ENCODE measurements around the gene TARM1.

The TARM1 gene

GRCh38 chr19:54094426-54095000 lies 13.3 kb upstream of the TARM1 start:
- Histone ChIP-seq H2AFZ (ENCODE audit: low read length) (no peak overlapping the region), H3K4me3 (ENCODE audit: low read length) (no peak overlapping the region), H3K27ac (ENCODE audit: low read length) (no peak overlapping the region), H3K27me3 (replicated peaks; ENCODE audit: insufficient read depth, low read length) (peaks cover 21% of the 10 kb centered on the region), H3F3A (ENCODE audit: insufficient read depth, low read length) (no peaks in the 10 kb centered on the region), H3K4me2 (ENCODE audit: low read depth, low read length) (no peak overlapping the region), H4K20me1 (ENCODE audit: insufficient read depth, low read length) (no peaks in the 10 kb centered on the region), H3K9me3 (replicated peaks; ENCODE audit: insufficient read depth, low read length) (no peaks in the 10 kb centered on the region), H3K36me3 (replicated peaks; ENCODE audit: insufficient read depth, low read length) (no peaks in the 10 kb centered on the region), H3K79me2 (ENCODE audit: low read length) (no peaks in the 10 kb centered on the region), H3K4me1 (ENCODE audit: low read length) (no peaks in the 10 kb centered on the region), H3K9ac (ENCODE audit: low read length) (no peak overlapping the region), H3K9me2 (replicated peaks; ENCODE audit: insufficient read depth, low read length) (no peaks in the 10 kb centered on the region)
- DNase-seq, result no peak
- TF ChIP-seq, protein P1, sequence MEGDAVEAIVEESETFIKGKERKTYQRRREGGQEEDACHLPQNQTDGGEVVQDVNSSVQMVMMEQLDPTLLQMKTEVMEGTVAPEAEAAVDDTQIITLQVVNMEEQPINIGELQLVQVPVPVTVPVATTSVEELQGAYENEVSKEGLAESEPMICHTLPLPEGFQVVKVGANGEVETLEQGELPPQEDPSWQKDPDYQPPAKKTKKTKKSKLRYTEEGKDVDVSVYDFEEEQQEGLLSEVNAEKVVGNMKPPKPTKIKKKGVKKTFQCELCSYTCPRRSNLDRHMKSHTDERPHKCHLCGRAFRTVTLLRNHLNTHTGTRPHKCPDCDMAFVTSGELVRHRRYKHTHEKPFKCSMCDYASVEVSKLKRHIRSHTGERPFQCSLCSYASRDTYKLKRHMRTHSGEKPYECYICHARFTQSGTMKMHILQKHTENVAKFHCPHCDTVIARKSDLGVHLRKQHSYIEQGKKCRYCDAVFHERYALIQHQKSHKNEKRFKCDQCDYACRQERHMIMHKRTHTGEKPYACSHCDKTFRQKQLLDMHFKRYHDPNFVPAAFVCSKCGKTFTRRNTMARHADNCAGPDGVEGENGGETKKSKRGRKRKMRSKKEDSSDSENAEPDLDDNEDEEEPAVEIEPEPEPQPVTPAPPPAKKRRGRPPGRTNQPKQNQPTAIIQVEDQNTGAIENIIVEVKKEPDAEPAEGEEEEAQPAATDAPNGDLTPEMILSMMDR (IDR thresholded peaks at IDR 0.05; ENCODE audit: low read length), result no peak
- no peak for TF ChIP-seq EZH2phosphoT487 (IDR thresholded peaks at IDR 0.05; ENCODE audit: low read length)
- no peak for TF ChIP-seq EZH2 (optimal IDR thresholded peaks at IDR 0.05; ENCODE audit: low read depth, low read length)

DNA sequence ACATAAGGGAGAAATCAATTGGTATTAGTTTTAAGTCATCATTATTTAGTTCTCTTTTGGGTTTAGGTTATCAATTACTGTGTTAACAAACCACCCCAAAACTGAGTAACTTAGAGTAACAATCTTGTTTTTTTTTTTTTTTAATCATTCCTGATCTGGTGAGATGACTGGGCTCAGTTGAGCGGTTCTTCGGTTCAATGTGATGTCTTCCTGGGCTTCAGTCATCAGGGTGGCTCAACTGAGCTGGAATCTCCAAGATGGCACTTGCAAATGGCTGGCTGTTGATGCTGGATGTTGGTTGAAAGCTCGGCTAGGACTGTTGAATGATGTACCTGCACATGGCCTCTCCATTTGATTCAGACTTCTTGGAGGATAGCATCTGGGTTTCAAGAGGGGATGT lies 3.2 kb upstream of the TARM1 start:
- no peak overlapping the region for H3K9ac ChIP-seq (ENCODE audit: low read length)
- no peaks in the 10 kb centered on the region for H3F3A ChIP-seq (ENCODE audit: insufficient read depth, low read length)
- H3K27ac ChIP-seq (ENCODE audit: low read length), result no peak overlapping the region
- TF ChIP-seq, protein P1 (IDR thresholded peaks at IDR 0.05; ENCODE audit: low read length), result no peak
- TF ChIP-seq EZH2 (optimal IDR thresholded peaks at IDR 0.05; ENCODE audit: low read depth, low read length), result no peak
- TF ChIP-seq EZH2phosphoT487 (IDR thresholded peaks at IDR 0.05; ENCODE audit: low read length), result no peak
- no peak for DNase-seq
- H3K27me3 ChIP-seq (replicated peaks; ENCODE audit: insufficient read depth, low read length), result peaks cover 22% of the 10 kb centered on the region
- no peak overlapping the region for H3K4me3 ChIP-seq (ENCODE audit: low read length)
- H2AFZ ChIP-seq (ENCODE audit: low read length), result no peak overlapping the region
- no peaks in the 10 kb centered on the region for H3K36me3 ChIP-seq (replicated peaks; ENCODE audit: insufficient read depth, low read length)
- H3K4me1 ChIP-seq (ENCODE audit: low read length), result no peaks in the 10 kb centered on the region
- no peaks in the 10 kb centered on the region for H3K79me2 ChIP-seq (ENCODE audit: low read length)
- H3K9me2 ChIP-seq (replicated peaks; ENCODE audit: insufficient read depth, low read length), result no peaks in the 10 kb centered on the region
- H3K9me3 ChIP-seq (replicated peaks; ENCODE audit: insufficient read depth, low read length), result no peaks in the 10 kb centered on the region
- no peak overlapping the region for H3K4me2 ChIP-seq (ENCODE audit: low read depth, low read length)
- no peaks in the 10 kb centered on the region for H4K20me1 ChIP-seq (ENCODE audit: insufficient read depth, low read length)

DNA sequence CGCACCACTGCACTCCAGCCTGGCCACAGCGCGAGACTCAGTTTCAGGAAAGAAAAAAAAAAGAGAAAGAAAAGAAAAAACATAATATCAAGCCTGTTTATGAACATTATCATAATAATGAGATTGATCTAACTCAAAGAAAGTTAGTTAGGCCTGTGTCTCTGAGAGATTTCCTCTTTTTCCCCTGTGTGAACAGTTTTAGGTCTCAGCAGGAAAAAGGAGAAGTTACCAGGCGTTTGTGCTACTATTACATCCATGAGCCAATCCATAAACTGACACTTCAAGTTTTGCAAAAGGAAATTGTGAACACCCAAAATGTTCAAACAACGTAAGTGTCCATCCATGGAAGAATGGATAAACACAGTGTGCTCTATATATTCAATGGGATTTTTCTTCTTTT lies 3.8 kb downstream of the TARM1 start:
- Histone ChIP-seq H3F3A (ENCODE audit: insufficient read depth, low read length) (no peaks in the 10 kb centered on the region), H3K9me3 (replicated peaks; ENCODE audit: insufficient read depth, low read length) (no peaks in the 10 kb centered on the region), H3K9me2 (replicated peaks; ENCODE audit: insufficient read depth, low read length) (no peaks in the 10 kb centered on the region), H3K4me3 (ENCODE audit: low read length) (no peak overlapping the region), H3K9ac (ENCODE audit: low read length) (no peak overlapping the region), H3K27ac (ENCODE audit: low read length) (no peak overlapping the region), H3K27me3 (replicated peaks; ENCODE audit: insufficient read depth, low read length) (peaks cover 29% of the 10 kb centered on the region), H2AFZ (ENCODE audit: low read length) (no peak overlapping the region), H3K4me1 (ENCODE audit: low read length) (no peaks in the 10 kb centered on the region), H4K20me1 (ENCODE audit: insufficient read depth, low read length) (no peaks in the 10 kb centered on the region), H3K36me3 (replicated peaks; ENCODE audit: insufficient read depth, low read length) (no peaks in the 10 kb centered on the region), H3K79me2 (ENCODE audit: low read length) (no peaks in the 10 kb centered on the region), H3K4me2 (ENCODE audit: low read depth, low read length) (no peak overlapping the region)
- no peak for DNase-seq
- TF ChIP-seq EZH2 (optimal IDR thresholded peaks at IDR 0.05; ENCODE audit: low read depth, low read length) (no peak), EZH2phosphoT487 (IDR thresholded peaks at IDR 0.05; ENCODE audit: low read length) (no peak)
- TF ChIP-seq, protein P1 (IDR thresholded peaks at IDR 0.05; ENCODE audit: low read length), result no peak

Data from MM.1S (cell line).